ENCODE measurements around the gene ME1.

Gene ME1

DNA sequence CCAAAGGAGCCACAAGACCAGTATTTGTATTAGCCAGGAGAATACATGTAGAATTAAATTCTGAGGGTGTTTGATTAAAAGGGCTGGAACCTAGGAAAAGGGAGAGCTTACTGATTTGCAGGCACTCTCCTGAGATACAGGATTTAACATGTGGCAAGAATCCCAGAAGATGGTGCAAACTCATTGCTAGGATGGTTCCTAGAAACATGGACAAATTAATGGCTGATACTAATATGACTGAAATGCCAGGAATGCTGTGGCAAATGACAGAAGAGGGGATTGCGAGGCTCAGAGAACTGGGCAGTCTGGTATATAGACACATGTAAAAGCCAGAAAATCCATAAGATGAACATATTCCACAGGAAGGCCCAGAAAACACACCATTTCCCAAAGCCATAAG, 119.6 kb downstream of the ME1 start:
- H3K4me3 ChIP-seq (ENCODE audit: low read length) = no peak overlapping the region
- H3K4me1 ChIP-seq (ENCODE audit: control insufficient read depth, low read depth, low read length) = no peaks in the 10 kb centered on the region
- no peak for DNase-seq
- H4K8ac ChIP-seq (ENCODE audit: low read depth, low read length) = no peak overlapping the region
- no peak overlapping the region for H2BK120ac ChIP-seq (ENCODE audit: low read depth, low read length)
- no peak overlapping the region for H2BK15ac ChIP-seq (replicated peaks; ENCODE audit: low read depth)
- no peak overlapping the region for H3K23ac ChIP-seq (ENCODE audit: low read length)
- H3K18ac ChIP-seq (ENCODE audit: low read length) = no peak overlapping the region
- no peaks in the 10 kb centered on the region for H3K36me3 ChIP-seq (ENCODE audit: control insufficient read depth, insufficient read depth, low read length)
- no peak overlapping the region for H3K56ac ChIP-seq (ENCODE audit: low read length)
- H3K4me2 ChIP-seq (ENCODE audit: low read length) = no peak overlapping the region
- no peak overlapping the region for H2BK5ac ChIP-seq (ENCODE audit: low read length)
- H3K27ac ChIP-seq (ENCODE audit: low read depth, low read length) = no peak overlapping the region
- H3K27me3 ChIP-seq (ENCODE audit: insufficient read depth, low read length, poor library complexity) = no peaks in the 10 kb centered on the region
- no peak overlapping the region for H3K9ac ChIP-seq (ENCODE audit: low read length)
- no CpG with 5 or more reads among the region's 1 CpG for WGBS (ENCODE audit: extremely low coverage, insufficient coverage, low lambda C conversion rate)
- no peaks in the 10 kb centered on the region for H3K79me2 ChIP-seq (ENCODE audit: control insufficient read depth, insufficient read depth, low read length)
- H4K5ac ChIP-seq (ENCODE audit: low read length) = no peak overlapping the region
- H3K4ac ChIP-seq (ENCODE audit: low read depth, low read length) = no peak overlapping the region
- H2AK5ac ChIP-seq (ENCODE audit: low read length) = no peak overlapping the region
- no peaks in the 10 kb centered on the region for H3K79me1 ChIP-seq (ENCODE audit: low read length)

DNA sequence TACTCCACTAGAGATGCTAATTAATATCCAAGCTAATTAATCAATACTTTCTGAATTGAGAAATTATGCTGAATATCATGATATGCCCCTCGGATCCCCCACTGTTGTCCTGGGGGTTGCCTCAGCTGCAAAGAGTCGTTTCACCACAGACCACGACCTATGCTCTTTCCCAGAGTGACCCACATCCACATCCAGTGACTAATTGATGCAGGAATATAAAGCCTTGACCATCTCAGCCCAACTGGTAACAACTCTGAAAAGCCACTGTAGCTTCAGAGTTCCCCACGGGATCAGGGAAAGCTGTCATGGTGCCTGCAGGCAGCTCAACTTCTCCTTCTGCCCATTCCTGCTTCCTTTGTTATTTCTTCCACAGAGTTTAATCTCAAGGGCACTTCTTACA, 120.8 kb downstream of the ME1 start:
- Histone ChIP-seq H3K23ac (ENCODE audit: low read length) (no peak overlapping the region), H3K4me3 (ENCODE audit: low read length) (no peak overlapping the region), H2BK15ac (replicated peaks; ENCODE audit: low read depth) (no peak overlapping the region), H3K79me2 (ENCODE audit: control insufficient read depth, insufficient read depth, low read length) (no peaks in the 10 kb centered on the region), H3K36me3 (ENCODE audit: control insufficient read depth, insufficient read depth, low read length) (no peaks in the 10 kb centered on the region), H3K27ac (ENCODE audit: low read depth, low read length) (no peak overlapping the region), H3K4ac (ENCODE audit: low read depth, low read length) (no peak overlapping the region), H4K5ac (ENCODE audit: low read length) (no peak overlapping the region), H2AK5ac (ENCODE audit: low read length) (no peak overlapping the region), H3K79me1 (ENCODE audit: low read length) (no peaks in the 10 kb centered on the region), H3K4me2 (ENCODE audit: low read length) (no peak overlapping the region), H3K56ac (ENCODE audit: low read length) (no peak overlapping the region), H2BK5ac (ENCODE audit: low read length) (no peak overlapping the region), H3K27me3 (ENCODE audit: insufficient read depth, low read length, poor library complexity) (no peaks in the 10 kb centered on the region), H3K9ac (ENCODE audit: low read length) (no peak overlapping the region), H4K8ac (ENCODE audit: low read depth, low read length) (no peak overlapping the region), H3K4me1 (ENCODE audit: control insufficient read depth, low read depth, low read length) (no peaks in the 10 kb centered on the region), H3K18ac (ENCODE audit: low read length) (no peak overlapping the region), H2BK120ac (ENCODE audit: low read depth, low read length) (no peak overlapping the region)
- WGBS (ENCODE audit: extremely low coverage, insufficient coverage, low lambda C conversion rate) = no CpG with 5 or more reads among the region's 4 CpGs
- no peak for DNase-seq

DNA sequence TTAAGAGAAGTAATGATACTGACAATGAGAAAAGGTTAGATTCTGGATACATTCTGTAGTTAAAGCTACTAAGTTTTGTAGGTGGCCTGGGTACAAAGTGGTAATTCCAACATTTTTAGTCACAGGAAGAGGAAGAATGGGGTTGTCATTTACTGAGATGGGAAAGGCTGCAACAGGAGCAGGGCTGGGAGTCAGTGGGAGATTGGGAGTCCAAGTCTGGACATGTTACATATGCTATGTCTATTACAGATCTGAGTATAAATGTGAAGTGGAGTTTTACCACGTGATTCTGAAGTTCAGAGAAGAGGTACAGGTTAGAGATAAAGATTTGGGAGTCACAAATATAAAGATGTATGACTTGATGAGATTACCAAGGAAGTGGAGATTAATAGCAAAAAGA, 121.5 kb downstream of the ME1 start:
- Histone ChIP-seq H3K4me2 (ENCODE audit: low read length) (no peak overlapping the region), H3K4me1 (ENCODE audit: control insufficient read depth, low read depth, low read length) (no peaks in the 10 kb centered on the region), H3K56ac (ENCODE audit: low read length) (no peak overlapping the region), H3K18ac (ENCODE audit: low read length) (no peak overlapping the region), H3K23ac (ENCODE audit: low read length) (no peak overlapping the region), H3K27ac (ENCODE audit: low read depth, low read length) (no peak overlapping the region), H3K36me3 (ENCODE audit: control insufficient read depth, insufficient read depth, low read length) (no peaks in the 10 kb centered on the region), H3K4ac (ENCODE audit: low read depth, low read length) (no peak overlapping the region), H3K79me1 (ENCODE audit: low read length) (no peaks in the 10 kb centered on the region), H2BK15ac (replicated peaks; ENCODE audit: low read depth) (no peak overlapping the region), H2AK5ac (ENCODE audit: low read length) (no peak overlapping the region), H2BK120ac (ENCODE audit: low read depth, low read length) (no peak overlapping the region), H2BK5ac (ENCODE audit: low read length) (no peak overlapping the region), H3K9ac (ENCODE audit: low read length) (no peak overlapping the region), H4K5ac (ENCODE audit: low read length) (no peak overlapping the region), H3K4me3 (ENCODE audit: low read length) (no peak overlapping the region), H3K27me3 (ENCODE audit: insufficient read depth, low read length, poor library complexity) (no peaks in the 10 kb centered on the region), H4K8ac (ENCODE audit: low read depth, low read length) (no peak overlapping the region), H3K79me2 (ENCODE audit: control insufficient read depth, insufficient read depth, low read length) (no peaks in the 10 kb centered on the region)
- no CpG with 5 or more reads among the region's 1 CpG for WGBS (ENCODE audit: extremely low coverage, insufficient coverage, low lambda C conversion rate)
- DNase-seq = no peak

DNA sequence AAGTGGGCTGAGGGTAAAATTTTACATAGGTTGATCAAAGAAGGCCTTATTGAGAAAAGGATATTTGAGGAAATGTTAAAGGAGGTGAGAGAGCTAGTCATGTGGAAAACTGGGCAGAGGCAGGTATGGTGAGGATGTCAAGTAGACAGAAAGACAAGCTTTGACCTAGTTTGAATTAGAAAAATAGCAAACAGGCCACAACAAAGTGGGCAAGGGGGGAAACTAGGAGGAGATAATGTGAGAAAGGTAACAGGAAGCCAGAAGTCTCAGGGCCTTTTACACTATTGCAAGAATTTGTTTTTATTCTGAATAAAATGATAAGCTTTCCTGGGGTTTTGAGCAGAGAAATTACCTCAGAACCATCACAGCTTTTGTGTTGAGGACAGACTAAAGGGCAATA, 122.0 kb downstream of the ME1 start:
- no peaks in the 10 kb centered on the region for H3K36me3 ChIP-seq (ENCODE audit: control insufficient read depth, insufficient read depth, low read length)
- H2AK5ac ChIP-seq (ENCODE audit: low read length) = no peak overlapping the region
- H3K4me2 ChIP-seq (ENCODE audit: low read length) = no peak overlapping the region
- no peaks in the 10 kb centered on the region for H3K4me1 ChIP-seq (ENCODE audit: control insufficient read depth, low read depth, low read length)
- no peak overlapping the region for H3K23ac ChIP-seq (ENCODE audit: low read length)
- no peak overlapping the region for H3K9ac ChIP-seq (ENCODE audit: low read length)
- no peak overlapping the region for H4K5ac ChIP-seq (ENCODE audit: low read length)
- H3K79me2 ChIP-seq (ENCODE audit: control insufficient read depth, insufficient read depth, low read length) = no peaks in the 10 kb centered on the region
- no peak overlapping the region for H2BK15ac ChIP-seq (replicated peaks; ENCODE audit: low read depth)
- H2BK5ac ChIP-seq (ENCODE audit: low read length) = no peak overlapping the region
- no peaks in the 10 kb centered on the region for H3K79me1 ChIP-seq (ENCODE audit: low read length)
- DNase-seq = no peak
- no peak overlapping the region for H4K8ac ChIP-seq (ENCODE audit: low read depth, low read length)
- no peaks in the 10 kb centered on the region for H3K27me3 ChIP-seq (ENCODE audit: insufficient read depth, low read length, poor library complexity)
- no peak overlapping the region for H3K18ac ChIP-seq (ENCODE audit: low read length)
- H3K4ac ChIP-seq (ENCODE audit: low read depth, low read length) = no peak overlapping the region
- H2BK120ac ChIP-seq (ENCODE audit: low read depth, low read length) = no peak overlapping the region
- H3K56ac ChIP-seq (ENCODE audit: low read length) = no peak overlapping the region
- H3K27ac ChIP-seq (ENCODE audit: low read depth, low read length) = no peak overlapping the region
- no peak overlapping the region for H3K4me3 ChIP-seq (ENCODE audit: low read length)

DNA sequence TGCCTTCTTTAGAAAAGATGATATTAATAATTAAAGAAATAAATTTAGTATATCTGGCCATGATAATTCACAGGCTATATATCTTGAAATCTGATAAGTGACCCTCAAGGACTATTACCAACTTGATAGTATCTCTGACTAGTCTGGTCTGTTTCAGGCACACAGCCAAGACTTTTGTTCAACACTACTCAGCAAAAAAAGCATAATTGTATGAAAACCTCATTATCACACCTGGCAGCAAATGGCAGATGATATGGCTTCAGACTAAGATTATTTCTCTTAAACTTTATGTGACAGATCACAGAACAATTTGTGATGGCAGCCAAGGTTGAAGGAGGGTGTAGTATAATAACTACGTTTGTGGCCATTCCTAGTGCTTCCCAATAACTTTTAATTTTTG, 123.0 kb downstream of the ME1 start:
- WGBS (ENCODE audit: extremely low coverage, insufficient coverage, low lambda C conversion rate) = no CpG with 5 or more reads among the region's 1 CpG
- no peak overlapping the region for H3K9ac ChIP-seq (ENCODE audit: low read length)
- H3K27me3 ChIP-seq (ENCODE audit: insufficient read depth, low read length, poor library complexity) = no peaks in the 10 kb centered on the region
- no peak overlapping the region for H2BK120ac ChIP-seq (ENCODE audit: low read depth, low read length)
- H3K4me3 ChIP-seq (ENCODE audit: low read length) = no peak overlapping the region
- H2BK15ac ChIP-seq (replicated peaks; ENCODE audit: low read depth) = no peak overlapping the region
- no peak overlapping the region for H2BK5ac ChIP-seq (ENCODE audit: low read length)
- no peak overlapping the region for H2AK5ac ChIP-seq (ENCODE audit: low read length)
- no peaks in the 10 kb centered on the region for H3K4me1 ChIP-seq (ENCODE audit: control insufficient read depth, low read depth, low read length)
- H3K56ac ChIP-seq (ENCODE audit: low read length) = no peak overlapping the region
- no peak for DNase-seq
- no peak overlapping the region for H4K8ac ChIP-seq (ENCODE audit: low read depth, low read length)
- no peaks in the 10 kb centered on the region for H3K79me2 ChIP-seq (ENCODE audit: control insufficient read depth, insufficient read depth, low read length)
- no peak overlapping the region for H4K5ac ChIP-seq (ENCODE audit: low read length)
- H3K79me1 ChIP-seq (ENCODE audit: low read length) = no peaks in the 10 kb centered on the region
- no peak overlapping the region for H3K23ac ChIP-seq (ENCODE audit: low read length)
- no peak overlapping the region for H3K4me2 ChIP-seq (ENCODE audit: low read length)
- H3K27ac ChIP-seq (ENCODE audit: low read depth, low read length) = no peak overlapping the region
- H3K18ac ChIP-seq (ENCODE audit: low read length) = no peak overlapping the region
- H3K36me3 ChIP-seq (ENCODE audit: control insufficient read depth, insufficient read depth, low read length) = no peaks in the 10 kb centered on the region
- H3K4ac ChIP-seq (ENCODE audit: low read depth, low read length) = no peak overlapping the region

DNA sequence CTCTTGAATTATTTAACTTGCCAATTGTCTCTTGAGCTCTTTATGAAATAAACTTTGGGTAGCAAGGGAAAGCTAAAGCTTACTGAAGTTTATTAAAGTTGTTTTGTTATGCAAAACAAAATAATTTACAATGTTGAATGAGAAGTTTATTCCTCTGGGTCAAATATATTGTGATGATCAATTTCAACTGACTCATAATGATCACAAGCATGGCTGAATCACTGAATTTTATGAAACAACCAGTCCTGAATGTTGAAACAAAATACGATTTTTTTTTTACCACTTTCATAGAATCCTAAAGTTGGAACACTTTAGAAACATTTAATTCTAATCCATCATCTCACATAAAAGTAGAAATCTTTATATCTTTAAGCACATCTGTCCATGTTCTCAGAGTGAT, 127.4 kb downstream of the ME1 start:
- no peak overlapping the region for H3K18ac ChIP-seq (ENCODE audit: low read length)
- H3K36me3 ChIP-seq (ENCODE audit: control insufficient read depth, insufficient read depth, low read length) = no peaks in the 10 kb centered on the region
- no CpG with 5 or more reads among the region's 1 CpG for WGBS (ENCODE audit: extremely low coverage, insufficient coverage, low lambda C conversion rate)

More for the DNA sequence above, 127.4 kb downstream of the ME1 start:
- no peak overlapping the region for H2BK5ac ChIP-seq (ENCODE audit: low read length)
- no peak overlapping the region for H2BK120ac ChIP-seq (ENCODE audit: low read depth, low read length)
- no peak overlapping the region for H3K56ac ChIP-seq (ENCODE audit: low read length)
- no peaks in the 10 kb centered on the region for H3K79me2 ChIP-seq (ENCODE audit: control insufficient read depth, insufficient read depth, low read length)
- H2BK15ac ChIP-seq (replicated peaks; ENCODE audit: low read depth) = no peak overlapping the region
- H2AK5ac ChIP-seq (ENCODE audit: low read length) = no peak overlapping the region
- DNase-seq = no peak
- no peak overlapping the region for H3K4me2 ChIP-seq (ENCODE audit: low read length)
- H3K23ac ChIP-seq (ENCODE audit: low read length) = no peak overlapping the region
- no peak overlapping the region for H3K27ac ChIP-seq (ENCODE audit: low read depth, low read length)
- H3K79me1 ChIP-seq (ENCODE audit: low read length) = no peaks in the 10 kb centered on the region
- no peak overlapping the region for H3K4me3 ChIP-seq (ENCODE audit: low read length)
- H3K9ac ChIP-seq (ENCODE audit: low read length) = no peak overlapping the region
- H4K8ac ChIP-seq (ENCODE audit: low read depth, low read length) = no peak overlapping the region
- H4K5ac ChIP-seq (ENCODE audit: low read length) = no peak overlapping the region
- H3K4me1 ChIP-seq (ENCODE audit: control insufficient read depth, low read depth, low read length) = no peaks in the 10 kb centered on the region
- no peak overlapping the region for H3K4ac ChIP-seq (ENCODE audit: low read depth, low read length)
- no peaks in the 10 kb centered on the region for H3K27me3 ChIP-seq (ENCODE audit: insufficient read depth, low read length, poor library complexity)

Data from mesendoderm (in vitro differentiated cells).